VCaP (cell line): ENCODE data around the gene SAMD1.

Experiments used
- H3K27ac ChIP-seq: fragments of 450-650 bp; 2 replicates; pipeline ENCODE4 v1.5.1; 2017
- TF ChIP-seq, protein P1 (sequence below): fragments of 450-650 bp; conservative IDR thresholded peaks from 2 replicates; pipeline ENCODE4 v1.5.1; 2017; ENCODE audit warnings: mild to moderate bottlenecking, moderate library complexity

Gene SAMD1

DNA sequence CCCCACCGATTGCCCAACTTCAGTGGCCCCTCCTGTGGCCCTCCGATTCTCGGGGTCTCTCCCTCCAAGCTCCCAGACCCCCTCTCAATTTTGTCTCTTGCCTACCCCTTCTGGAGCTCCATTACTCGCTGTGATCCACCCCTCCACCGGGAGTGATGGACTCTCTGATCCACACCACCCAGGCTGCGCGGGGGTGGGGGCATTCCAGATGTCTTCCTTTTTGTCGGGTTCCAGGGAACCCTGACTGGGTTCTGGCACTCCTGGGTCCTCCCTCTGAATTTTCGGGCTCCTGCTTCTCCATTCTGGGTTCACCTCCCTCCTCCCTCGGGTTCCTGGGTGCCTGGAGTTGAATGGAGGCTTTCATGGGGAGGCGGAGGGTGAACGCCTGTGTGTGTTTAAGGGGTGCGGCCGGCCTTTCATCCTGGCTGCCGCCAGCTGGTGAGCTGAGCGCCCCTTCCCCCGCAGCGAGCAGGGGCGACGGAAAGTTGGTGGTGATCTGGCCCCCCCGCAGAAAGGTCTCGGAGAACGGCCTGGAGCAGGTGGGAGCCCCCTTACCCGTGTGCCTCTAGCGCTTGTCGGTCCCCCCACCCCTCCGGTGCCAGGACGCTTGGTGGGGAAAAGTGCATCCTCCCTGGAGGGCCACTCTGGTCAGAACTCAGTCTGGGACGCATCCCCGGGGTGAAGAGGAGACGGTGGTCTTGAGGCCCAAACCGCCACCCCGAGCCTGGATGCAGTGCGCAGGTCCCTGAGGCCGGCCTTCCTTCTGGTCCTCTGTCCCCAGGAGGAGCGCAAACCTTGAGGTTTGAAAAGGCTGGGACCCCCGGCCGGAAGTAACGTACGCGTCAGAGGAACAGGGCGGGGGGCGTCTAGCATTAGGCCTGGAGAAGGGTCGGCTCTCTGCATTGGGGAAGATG is 16.4 kb downstream of the SAMD1 start:
- H3K27ac ChIP-seq: peak overlapping the region; percentile 74
- TF ChIP-seq, protein P1, sequence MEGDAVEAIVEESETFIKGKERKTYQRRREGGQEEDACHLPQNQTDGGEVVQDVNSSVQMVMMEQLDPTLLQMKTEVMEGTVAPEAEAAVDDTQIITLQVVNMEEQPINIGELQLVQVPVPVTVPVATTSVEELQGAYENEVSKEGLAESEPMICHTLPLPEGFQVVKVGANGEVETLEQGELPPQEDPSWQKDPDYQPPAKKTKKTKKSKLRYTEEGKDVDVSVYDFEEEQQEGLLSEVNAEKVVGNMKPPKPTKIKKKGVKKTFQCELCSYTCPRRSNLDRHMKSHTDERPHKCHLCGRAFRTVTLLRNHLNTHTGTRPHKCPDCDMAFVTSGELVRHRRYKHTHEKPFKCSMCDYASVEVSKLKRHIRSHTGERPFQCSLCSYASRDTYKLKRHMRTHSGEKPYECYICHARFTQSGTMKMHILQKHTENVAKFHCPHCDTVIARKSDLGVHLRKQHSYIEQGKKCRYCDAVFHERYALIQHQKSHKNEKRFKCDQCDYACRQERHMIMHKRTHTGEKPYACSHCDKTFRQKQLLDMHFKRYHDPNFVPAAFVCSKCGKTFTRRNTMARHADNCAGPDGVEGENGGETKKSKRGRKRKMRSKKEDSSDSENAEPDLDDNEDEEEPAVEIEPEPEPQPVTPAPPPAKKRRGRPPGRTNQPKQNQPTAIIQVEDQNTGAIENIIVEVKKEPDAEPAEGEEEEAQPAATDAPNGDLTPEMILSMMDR: no peak

DNA sequence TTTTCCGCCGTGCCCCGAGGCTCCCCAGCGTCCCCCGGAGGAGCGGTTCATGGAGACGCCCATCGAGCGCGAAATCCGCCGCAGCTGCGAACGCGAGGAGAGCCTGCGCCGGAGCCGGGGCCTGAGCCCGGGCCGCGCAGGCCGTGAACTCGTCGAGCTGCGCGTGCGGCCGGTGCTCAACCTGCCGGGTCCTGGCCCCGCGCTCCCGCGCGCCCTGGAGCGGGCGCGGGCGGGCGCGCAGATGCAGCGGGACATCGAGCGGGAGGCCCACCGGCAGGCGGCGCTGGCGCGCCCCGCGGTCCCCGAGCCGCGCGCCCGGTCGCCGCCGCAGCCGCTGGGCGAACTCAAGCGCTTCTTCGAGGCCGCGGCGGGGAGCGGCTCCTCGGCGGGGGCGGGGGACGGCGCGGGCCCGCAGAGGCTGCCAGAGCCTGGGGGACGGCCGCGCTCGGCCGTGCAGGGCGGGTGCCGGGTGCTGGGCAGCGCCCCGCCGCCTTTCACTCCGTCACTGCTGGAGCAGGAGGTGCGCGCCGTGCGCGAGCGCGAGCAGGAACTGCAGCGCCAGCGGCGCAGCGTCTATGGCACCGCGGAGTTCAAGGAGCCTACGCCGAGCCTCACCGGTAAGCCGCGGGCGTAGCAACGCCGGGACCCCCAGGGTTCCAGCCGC is 17.2 kb downstream of the SAMD1 start:
- H3K27ac ChIP-seq: peak overlapping the region; percentile 74
- TF ChIP-seq, protein P1: peak; percentile 96

DNA sequence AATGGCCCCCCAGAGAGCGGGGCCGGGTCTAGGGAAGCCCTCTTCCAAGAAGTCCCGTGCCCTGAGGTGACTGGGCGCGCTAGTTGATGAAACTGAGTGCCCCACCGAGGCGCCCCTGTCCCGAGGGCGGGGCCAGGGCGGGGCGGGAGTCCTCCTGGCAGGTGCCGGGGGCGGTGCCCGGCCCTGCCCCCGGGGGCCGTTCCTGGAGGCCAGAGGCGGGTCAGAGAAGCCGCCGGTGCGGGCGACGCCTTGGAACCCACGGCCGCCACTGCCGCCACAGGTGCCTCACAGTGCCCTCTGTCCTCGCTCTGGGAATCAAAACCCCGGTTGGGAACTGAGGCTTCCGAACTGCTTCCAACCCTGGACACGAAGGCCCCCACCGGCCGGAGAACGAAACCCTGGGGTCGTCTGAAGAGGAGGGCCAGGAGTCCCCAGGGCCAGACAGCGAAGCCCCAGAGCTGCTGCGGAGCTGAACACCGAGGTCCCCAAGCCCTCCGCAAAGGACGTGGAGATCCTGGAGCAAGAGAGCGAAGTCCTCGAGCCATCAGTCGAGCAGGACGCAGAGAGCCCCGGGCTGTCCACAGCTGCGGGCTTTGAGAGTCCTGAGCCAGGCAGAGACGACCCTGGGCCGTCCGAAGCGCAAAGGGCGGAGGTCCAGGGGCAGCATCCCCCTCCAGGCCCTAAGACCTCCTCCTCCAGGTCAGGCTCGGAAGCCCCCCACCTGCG is 17.9 kb downstream of the SAMD1 start, which contains the start of gene MISP3:
MISP3 (plus strand) TSS at position 252 of the 726 bp plus-strand sequence. CDS start 524 bp downstream, outside the sequence.
- TF ChIP-seq, protein P1: no peak
- peak within 1 kb of the TSS; percentile 74 for H3K27ac ChIP-seq

DNA sequence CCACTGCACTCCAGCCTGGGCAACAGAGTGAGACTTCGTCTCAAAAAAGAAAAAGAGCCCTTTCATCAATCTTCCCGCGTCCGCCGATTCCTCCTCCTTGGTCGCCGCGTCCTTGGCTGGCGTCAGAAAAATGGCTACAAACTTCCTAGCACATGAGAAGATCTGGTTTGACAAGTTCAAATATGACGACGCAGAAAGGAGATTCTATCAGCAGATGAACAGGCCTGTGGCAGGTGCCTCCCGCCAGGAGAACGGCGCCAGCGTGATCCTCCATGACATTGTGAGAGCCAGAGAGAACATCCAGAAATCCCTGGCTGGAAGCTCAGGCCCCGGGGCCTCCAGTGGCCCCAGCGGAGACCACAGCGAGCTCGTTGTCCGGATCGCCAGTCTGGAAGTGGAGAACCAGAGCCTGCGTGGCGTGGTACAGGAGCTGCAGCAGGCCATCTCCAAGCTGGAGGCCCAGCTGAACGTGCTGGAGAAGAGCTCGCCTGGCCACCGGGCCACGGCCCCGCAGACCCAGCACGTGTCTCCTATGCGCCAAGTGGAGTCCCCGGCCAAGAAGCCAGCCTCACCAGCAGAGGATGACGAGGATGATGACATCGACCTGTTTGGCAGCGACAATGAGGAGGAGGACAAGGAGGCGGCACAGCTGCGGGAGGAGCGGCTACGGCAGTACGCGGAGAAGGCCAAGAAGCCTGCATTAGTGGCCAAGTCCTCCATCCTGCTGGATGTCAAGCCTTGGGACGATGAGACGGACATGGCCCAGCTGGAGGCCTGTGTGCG is 20.1 kb downstream of the SAMD1 start:
- TF ChIP-seq, protein P1: no peak
- no peak overlapping the region for H3K27ac ChIP-seq

DNA sequence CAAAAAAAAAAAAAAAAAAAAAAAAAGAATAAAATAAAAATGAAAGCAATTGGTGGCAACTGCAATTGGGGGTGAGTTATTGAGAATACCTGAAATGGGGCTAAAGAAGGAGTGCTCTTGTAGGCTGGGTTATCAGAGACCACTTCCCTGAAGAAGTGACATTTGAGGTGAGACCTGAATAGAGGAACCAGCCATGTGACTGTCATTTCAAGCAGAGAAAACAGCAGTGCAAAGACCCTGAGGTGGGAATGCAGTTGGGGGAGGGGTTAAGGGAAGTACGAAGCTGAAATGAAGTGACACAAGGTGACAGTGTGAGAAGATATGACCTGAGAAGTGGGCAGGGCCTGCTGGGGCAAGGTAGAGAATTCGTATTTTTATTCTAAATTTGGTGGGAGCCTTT is 24.4 kb downstream of the SAMD1 start:
- H3K27ac ChIP-seq: no peak overlapping the region
- TF ChIP-seq, protein P1: no peak

DNA sequence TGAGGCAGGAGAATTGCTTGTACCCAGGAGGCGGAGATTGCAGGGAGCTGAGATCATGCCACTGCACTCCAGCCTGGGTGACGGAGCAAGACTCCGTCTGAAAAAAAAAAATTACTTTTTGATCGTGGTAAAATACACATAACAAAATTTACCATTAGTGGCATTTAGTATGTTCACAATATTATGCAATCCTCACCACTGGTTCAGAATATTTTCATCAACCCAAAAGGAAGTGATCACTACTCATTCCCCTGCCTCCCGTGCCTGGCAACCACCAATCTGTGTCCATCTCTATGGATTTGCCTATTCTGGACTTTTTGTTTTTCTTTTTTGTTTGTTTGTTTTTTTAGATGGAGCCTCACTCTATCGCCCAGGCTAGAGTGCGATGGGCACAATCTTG is 27.4 kb downstream of the SAMD1 start:
- no peak overlapping the region for H3K27ac ChIP-seq
- TF ChIP-seq, protein P1: no peak
